Measurements from ENCODE around the gene KLHL3.

GRCh38 chr5:137708796-137709559 is 26.9 kb downstream of the KLHL3 start:
- TF ChIP-seq CTCF (IDR thresholded peaks at IDR 0.05) (no peak), POLR2A (IDR thresholded peaks at IDR 0.05) (no peak)

Measured in esophagus squamous epithelium (tissue), 4 donors.